ENCODE measurements around the gene PLAAT5.

GRCh38 chr11:63504933-63505586 is 14.1 kb upstream of the PLAAT5 start:
- TF ChIP-seq, protein P1, sequence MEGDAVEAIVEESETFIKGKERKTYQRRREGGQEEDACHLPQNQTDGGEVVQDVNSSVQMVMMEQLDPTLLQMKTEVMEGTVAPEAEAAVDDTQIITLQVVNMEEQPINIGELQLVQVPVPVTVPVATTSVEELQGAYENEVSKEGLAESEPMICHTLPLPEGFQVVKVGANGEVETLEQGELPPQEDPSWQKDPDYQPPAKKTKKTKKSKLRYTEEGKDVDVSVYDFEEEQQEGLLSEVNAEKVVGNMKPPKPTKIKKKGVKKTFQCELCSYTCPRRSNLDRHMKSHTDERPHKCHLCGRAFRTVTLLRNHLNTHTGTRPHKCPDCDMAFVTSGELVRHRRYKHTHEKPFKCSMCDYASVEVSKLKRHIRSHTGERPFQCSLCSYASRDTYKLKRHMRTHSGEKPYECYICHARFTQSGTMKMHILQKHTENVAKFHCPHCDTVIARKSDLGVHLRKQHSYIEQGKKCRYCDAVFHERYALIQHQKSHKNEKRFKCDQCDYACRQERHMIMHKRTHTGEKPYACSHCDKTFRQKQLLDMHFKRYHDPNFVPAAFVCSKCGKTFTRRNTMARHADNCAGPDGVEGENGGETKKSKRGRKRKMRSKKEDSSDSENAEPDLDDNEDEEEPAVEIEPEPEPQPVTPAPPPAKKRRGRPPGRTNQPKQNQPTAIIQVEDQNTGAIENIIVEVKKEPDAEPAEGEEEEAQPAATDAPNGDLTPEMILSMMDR (IDR thresholded peaks at IDR 0.05), result no peak
- no peak for TF ChIP-seq ZFX (IDR thresholded peaks at IDR 0.05; ENCODE audit: borderline replicate concordance)

Measured in 22Rv1 (cell line).